ENCODE data around the gene FPR2.
A peak's percentile ranks its signal among the peaks of the same experiment; 100 is the strongest.
"Not testable (repeated sequence)": the region's sequence is repeated elsewhere in the genome, so short reads cannot be mapped to it uniquely, and the experiment has no call there.

FPR2 gene

GRCh38 chr19:51784922-51785690, 24.1 kb downstream of the FPR2 start:
- DNase-seq: no peak

- DNase-seq: no peak
These were observed 25.9 kb downstream of the FPR2 start for GRCh38 chr19:51786646-51787494.

GRCh38 chr19:51788029-51788428, 27.0 kb downstream of the FPR2 start:
- DNase-seq: no peak

- DNase-seq: no peak
These were observed 28.2 kb downstream of the FPR2 start for GRCh38 chr19:51789061-51789795.

GRCh38 chr19:51792932-51793331, 32.0 kb downstream of the FPR2 start:
- no peak for DNase-seq

GRCh38 chr19:51793994-51794393, 33.0 kb downstream of the FPR2 start:
- DNase-seq: no peak

GRCh38 chr19:51794885-51795490, 34.0 kb downstream of the FPR2 start, which contains the start of gene FPR3:
Gene FPR3 (plus strand): TSS chr19:51795157. CDS start chr19:51823749, 28,592 bp downstream.
- DNase-seq: no peak

GRCh38 chr19:51796195-51796679, 35.3 kb downstream of the FPR2 start:
- no peak for DNase-seq

- DNase-seq: no peak
These were observed 36.5 kb downstream of the FPR2 start for GRCh38 chr19:51797480-51797879.

GRCh38 chr19:51798062-51798461, 37.1 kb downstream of the FPR2 start:
- no peak for DNase-seq

- DNase-seq: peak; percentile 66
These were observed 38.2 kb downstream of the FPR2 start for GRCh38 chr19:51799034-51799773.

- no peak for DNase-seq
These were observed 38.9 kb downstream of the FPR2 start for GRCh38 chr19:51799774-51800472.

- DNase-seq: no peak
These were observed 39.7 kb downstream of the FPR2 start for GRCh38 chr19:51800473-51801244.

- no peak for DNase-seq
These were observed 41.8 kb downstream of the FPR2 start for GRCh38 chr19:51802775-51803174.

- DNase-seq: no peak
These were observed 42.5 kb downstream of the FPR2 start for GRCh38 chr19:51803519-51803918.

- no peak for DNase-seq
These were observed 43.0 kb downstream of the FPR2 start for GRCh38 chr19:51803967-51804366.

- not testable (repeated sequence) for DNase-seq
These were observed 43.8 kb downstream of the FPR2 start for GRCh38 chr19:51804789-51805188.

- not testable (repeated sequence) for DNase-seq
These were observed 44.4 kb downstream of the FPR2 start for GRCh38 chr19:51805396-51805795.

GRCh38 chr19:51806571-51806970, 45.6 kb downstream of the FPR2 start:
- DNase-seq: not testable (repeated sequence)

GRCh38 chr19:51807111-51807701, 46.2 kb downstream of the FPR2 start:
- DNase-seq: no peak
